ENCODE results near the gene INTS6L.

The INTS6L gene

GRCh38 chrX:135556055-135556454 is 35.6 kb downstream of the INTS6L start:
- Histone ChIP-seq H4K20me1 (ENCODE audit: low read depth, low read length) (no peaks in the 10 kb centered on the region), H3K4me2 (ENCODE audit: low read depth, low read length, poor library complexity, severe bottlenecking) (peak overlapping the region; percentile 48), H3K27me3 (ENCODE audit: low read length) (no peaks in the 10 kb centered on the region), H3K9me2 (replicated peaks; ENCODE audit: insufficient read depth, low read length) (no peaks in the 10 kb centered on the region), H3K9me3 (ENCODE audit: insufficient read depth, low read length) (no peaks in the 10 kb centered on the region), H2AFZ (ENCODE audit: low read depth, low read length, severe bottlenecking) (peak overlapping the region; percentile 64), H3K4me3 (ENCODE audit: insufficient read depth, low read length, poor library complexity, severe bottlenecking) (no peak overlapping the region), H3K36me3 (ENCODE audit: low read length) (peaks cover 8% of the 10 kb centered on the region), H3K9ac (ENCODE audit: low read length) (peak overlapping the region; percentile 28), H3F3A (ENCODE audit: insufficient read depth) (peaks cover 7% of the 10 kb centered on the region; the same call in 1 of the 2 replicates), H3K27ac (ENCODE audit: low read depth, low read length) (peak overlapping the region; percentile 79), H3K79me2 (ENCODE audit: insufficient read depth, low read length) (no peaks in the 10 kb centered on the region)
- TF ChIP-seq, protein P1, sequence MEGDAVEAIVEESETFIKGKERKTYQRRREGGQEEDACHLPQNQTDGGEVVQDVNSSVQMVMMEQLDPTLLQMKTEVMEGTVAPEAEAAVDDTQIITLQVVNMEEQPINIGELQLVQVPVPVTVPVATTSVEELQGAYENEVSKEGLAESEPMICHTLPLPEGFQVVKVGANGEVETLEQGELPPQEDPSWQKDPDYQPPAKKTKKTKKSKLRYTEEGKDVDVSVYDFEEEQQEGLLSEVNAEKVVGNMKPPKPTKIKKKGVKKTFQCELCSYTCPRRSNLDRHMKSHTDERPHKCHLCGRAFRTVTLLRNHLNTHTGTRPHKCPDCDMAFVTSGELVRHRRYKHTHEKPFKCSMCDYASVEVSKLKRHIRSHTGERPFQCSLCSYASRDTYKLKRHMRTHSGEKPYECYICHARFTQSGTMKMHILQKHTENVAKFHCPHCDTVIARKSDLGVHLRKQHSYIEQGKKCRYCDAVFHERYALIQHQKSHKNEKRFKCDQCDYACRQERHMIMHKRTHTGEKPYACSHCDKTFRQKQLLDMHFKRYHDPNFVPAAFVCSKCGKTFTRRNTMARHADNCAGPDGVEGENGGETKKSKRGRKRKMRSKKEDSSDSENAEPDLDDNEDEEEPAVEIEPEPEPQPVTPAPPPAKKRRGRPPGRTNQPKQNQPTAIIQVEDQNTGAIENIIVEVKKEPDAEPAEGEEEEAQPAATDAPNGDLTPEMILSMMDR (IDR thresholded peaks at IDR 0.05; ENCODE audit: insufficient read depth, low read length, poor library complexity, severe bottlenecking), result no peak
- no peak for TF ChIP-seq EZH2phosphoT487 (conservative IDR thresholded peaks at IDR 0.05; ENCODE audit: low read length)

- Histone ChIP-seq H3K4me2 (ENCODE audit: low read depth, low read length, poor library complexity, severe bottlenecking) (no peak overlapping the region), H3K9me2 (replicated peaks; ENCODE audit: insufficient read depth, low read length) (no peaks in the 10 kb centered on the region), H2AFZ (ENCODE audit: low read depth, low read length, severe bottlenecking) (no peak overlapping the region), H3K9ac (ENCODE audit: low read length) (no peak overlapping the region), H4K20me1 (ENCODE audit: low read depth, low read length) (no peaks in the 10 kb centered on the region), H3K9me3 (ENCODE audit: insufficient read depth, low read length) (no peaks in the 10 kb centered on the region), H3K27me3 (ENCODE audit: low read length) (no peaks in the 10 kb centered on the region), H3K4me3 (ENCODE audit: insufficient read depth, low read length, poor library complexity, severe bottlenecking) (no peak overlapping the region), H3K27ac (ENCODE audit: low read depth, low read length) (no peak overlapping the region), H3K79me2 (ENCODE audit: insufficient read depth, low read length) (no peaks in the 10 kb centered on the region), H3F3A (ENCODE audit: insufficient read depth) (peaks cover 7% of the 10 kb centered on the region; the same call in 1 of the 2 replicates), H3K36me3 (ENCODE audit: low read length) (peaks cover 8% of the 10 kb centered on the region)
- TF ChIP-seq, protein P1 (IDR thresholded peaks at IDR 0.05; ENCODE audit: insufficient read depth, low read length, poor library complexity, severe bottlenecking), result no peak
- no peak for TF ChIP-seq EZH2phosphoT487 (conservative IDR thresholded peaks at IDR 0.05; ENCODE audit: low read length)
Measured at GRCh38 chrX:135557344-135557743, 36.9 kb downstream of the INTS6L start.

- Histone ChIP-seq H3K79me2 (ENCODE audit: insufficient read depth, low read length) (no peaks in the 10 kb centered on the region), H3K36me3 (ENCODE audit: low read length) (no peaks in the 10 kb centered on the region), H2AFZ (ENCODE audit: low read depth, low read length, severe bottlenecking) (no peak overlapping the region), H3K9ac (ENCODE audit: low read length) (no peak overlapping the region), H3K27me3 (ENCODE audit: low read length) (no peaks in the 10 kb centered on the region), H3K27ac (ENCODE audit: low read depth, low read length) (no peak overlapping the region), H3F3A (ENCODE audit: insufficient read depth) (no peaks in the 10 kb centered on the region), H3K4me3 (ENCODE audit: insufficient read depth, low read length, poor library complexity, severe bottlenecking) (no peak overlapping the region), H3K9me2 (replicated peaks; ENCODE audit: insufficient read depth, low read length) (no peaks in the 10 kb centered on the region), H3K9me3 (ENCODE audit: insufficient read depth, low read length) (no peaks in the 10 kb centered on the region), H3K4me2 (ENCODE audit: low read depth, low read length, poor library complexity, severe bottlenecking) (no peak overlapping the region), H4K20me1 (ENCODE audit: low read depth, low read length) (no peaks in the 10 kb centered on the region)
- no peak for TF ChIP-seq EZH2phosphoT487 (conservative IDR thresholded peaks at IDR 0.05; ENCODE audit: low read length)
- TF ChIP-seq, protein P1 (IDR thresholded peaks at IDR 0.05; ENCODE audit: insufficient read depth, low read length, poor library complexity, severe bottlenecking), result peak; percentile 29
Measured at GRCh38 chrX:135572436-135572835, 52.0 kb downstream of the INTS6L start.
